Fibroblast of skin of back (primary cell): ENCODE measurements around the gene CIROP. TPM values are rescaled to one million over a fixed set of nuclear protein-coding genes. Genes with fewer than 3 reads are reported as not detected.
A peak's percentile ranks its signal among the peaks of the same experiment; 100 is the strongest.

Experiments used
- DNase-seq: peaks from one replicate; pipeline ENCODE4 v3.0.0-alpha.2; 2013
- polyA plus RNA-seq, 2 experiments: library from polyadenylated mRNA; unstranded; fragments of 120-200 nt; gene quantifications; one replicate each; pipeline ENCODE4 v1.2.1, GENCODE V29; 2013; ENCODE audit not compliant: insufficient read length in 2 of 2

Gene CIROP
- polyA plus RNA-seq (2013, experiment 1 of 2; ENCODE audit: insufficient read length): not detected
- not detected for polyA plus RNA-seq (2013, experiment 2 of 2; ENCODE audit: insufficient read length)

GRCh38 chr14:23104591-23105347 is at the start of gene CIROP:
Gene CIROP (minus strand): TSS chr14:23104989. CDS start chr14:23104920, 69 bp downstream.
- no peak for DNase-seq

- DNase-seq: peak; percentile 67
These were observed 49.3 kb upstream of the CIROP start for GRCh38 chr14:23153851-23154796.

- no peak for DNase-seq
These were observed 46.6 kb upstream of the CIROP start for GRCh38 chr14:23151342-23151741.

GRCh38 chr14:23149745-23150144 is 45.0 kb upstream of the CIROP start:
- DNase-seq: no peak

GRCh38 chr14:23148591-23149249 is 43.9 kb upstream of the CIROP start:
- peak; percentile 22 for DNase-seq

GRCh38 chr14:23147676-23148075 is 42.9 kb upstream of the CIROP start:
- DNase-seq: no peak

GRCh38 chr14:23146980-23147379 is 42.2 kb upstream of the CIROP start:
- no peak for DNase-seq

- no peak for DNase-seq
These were observed 41.6 kb upstream of the CIROP start for GRCh38 chr14:23146351-23146910.

- no peak for DNase-seq
These were observed 41.1 kb upstream of the CIROP start for GRCh38 chr14:23145794-23146350.

GRCh38 chr14:23143911-23144310 is 39.1 kb upstream of the CIROP start:
- no peak for DNase-seq

- no peak for DNase-seq
These were observed 38.0 kb upstream of the CIROP start for GRCh38 chr14:23142826-23143225.

GRCh38 chr14:23141706-23142444 is 37.1 kb upstream of the CIROP start:
- no peak for DNase-seq

- DNase-seq: no peak
These were observed 35.6 kb upstream of the CIROP start for GRCh38 chr14:23140371-23140770.

- DNase-seq: no peak
These were observed 35.1 kb upstream of the CIROP start for GRCh38 chr14:23139874-23140273.

- no peak for DNase-seq
These were observed 33.2 kb upstream of the CIROP start for GRCh38 chr14:23137813-23138535.

GRCh38 chr14:23137192-23137812 is 32.5 kb upstream of the CIROP start:
- DNase-seq: no peak

GRCh38 chr14:23136566-23137133 is 31.9 kb upstream of the CIROP start:
- no peak for DNase-seq

GRCh38 chr14:23132970-23133369 is 28.2 kb upstream of the CIROP start:
- no peak for DNase-seq

GRCh38 chr14:23131482-23131881 is 26.7 kb upstream of the CIROP start:
- DNase-seq: no peak

GRCh38 chr14:23130871-23131270 is 26.1 kb upstream of the CIROP start:
- DNase-seq: no peak
